Left lung (tissue), 14 donors: Measurements from ENCODE around the gene TCAF1. TPM values are rescaled to one million over a fixed set of nuclear protein-coding genes. Genes with fewer than 3 reads are reported as not detected.

ENCODE experiments used
- ATAC-seq: fragments of 200-7000 bp; cut with Tn5 transposase; one replicate; pipeline ENCODE4 v1.9.1; 2020; ENCODE audit warnings: moderate library complexity
- DNase-seq, 4 donors: peaks; one replicate each; pipeline ENCODE4 v3.0.0-alpha.2; 2013 to 2020
- H3K27ac ChIP-seq, 2 donors: fragments of 200-600 bp; sonication (generic) in 1 of 2; one replicate each; pipeline versions ENCODE4 v1.5.0 to v1.8.0; 2020 to 2021
- H3K27me3 ChIP-seq, 2 donors: fragments of 200-600 bp; sonication (generic) in 1 of 2; one replicate each; pipeline versions ENCODE4 v1.5.0 to v1.8.0; 2020 to 2021
- H3K36me3 ChIP-seq, 2 donors: fragments of 200-600 bp; sonication (generic) in 1 of 2; one replicate each; pipeline versions ENCODE4 v1.5.0 to v1.8.0; 2020 to 2021
- H3K4me1 ChIP-seq, 2 donors: fragments of 200-600 bp; one replicate each; pipeline ENCODE4 v1.8.0; 2021
- H3K4me3 ChIP-seq, 2 donors: fragments of 200-600 bp; sonication (generic) in 1 of 2; one replicate each; pipeline versions ENCODE4 v1.5.0 to v1.8.0; 2020 to 2021; ENCODE audit warnings: mild to moderate bottlenecking in 1 of 2
- H3K9me3 ChIP-seq, 2 donors: fragments of 200-600 bp; sonication (generic) in 1 of 2; one replicate each; pipeline versions ENCODE4 v1.5.0 to v1.8.0; 2020 to 2021
- CTCF ChIP-seq, 2 donors: fragments of 200-600 bp; sonication (generic) in 1 of 2; IDR thresholded peaks; one replicate each; pipeline versions ENCODE4 v1.5.0 to v1.8.0; 2021; ENCODE audit warnings: antibody characterized with exemption in 2 of 2
- intact Hi-C, 2 donors: fragments of 100-400 bp; cut with DNase I; formaldehyde crosslinking; loops; one replicate each; pipeline versions ENCODE4 v1.11.2 to v1.14.2; 2022
- long read RNA-seq, 12 donors: library from polyadenylated mRNA in 2 of 12; unstranded in 2 of 12; transcript quantifications; one replicate each; pipeline ENCODE4 v2.0.0 and lab custom pipeline, GENCODE V29; 2019 to 2026
- polyA plus RNA-seq, 6 donors: library from polyadenylated mRNA; unstranded; fragments of 120-200 nt; gene quantifications; one replicate each; pipeline ENCODE4 v1.2.1, GENCODE V29; 2013; ENCODE audit not compliant: insufficient read length in 6 of 6
- total RNA-seq, 2 donors: library from RNA; stranded (reverse); fragmentation: NEBNext Ultra II Directional; extraction: Animal tissue kit (Norgen Biotek cat#: 25700); gene quantifications; one replicate each; pipeline ENCODE4 v1.2.1, GENCODE V29; 2021
- donor health status: DM: no; HTN: yes; CAD: no.
- donor health status: DM: no; HTN: no; CAD: no.

TCAF1 gene
- 10 to 100 TPM; 39.4 to 49.3 TPM for total RNA-seq
- polyA plus RNA-seq, result 100 to 1,000 TPM in 5 of 6 donors, 10 to 100 TPM in 1; 99.0 to 135 (median 104) TPM
- long read RNA-seq, donor 1, partial matches to known transcripts, result 23 of 23 reads
- long read RNA-seq, donor 1, other reads (novel, unspliced or antisense), result 0 of 23 reads
- long read RNA-seq, donor 2, full-length matches to known transcripts, result 2 of 12 reads
- long read RNA-seq, donor 2, partial matches to known transcripts, result 10 of 12 reads
- long read RNA-seq, donor 2, other reads (novel, unspliced or antisense), result 0 of 12 reads
- long read RNA-seq, donor 3, full-length matches to known transcripts, result 6 of 6 reads
- long read RNA-seq, donor 3, partial matches to known transcripts, result 0 of 6 reads
- long read RNA-seq, donor 3, other reads (novel, unspliced or antisense), result 0 of 6 reads
- long read RNA-seq, donor 4, partial matches to known transcripts, result 0 of 2 reads
- long read RNA-seq, donor 4, other reads (novel, unspliced or antisense), result 1 of 2 reads
- long read RNA-seq, donor 5, full-length matches to known transcripts, result 2 of 8 reads
- long read RNA-seq, donor 5, partial matches to known transcripts, result 6 of 8 reads
- long read RNA-seq, donor 5, other reads (novel, unspliced or antisense), result 0 of 8 reads
- long read RNA-seq, donor 6, full-length matches to known transcripts, result 2 of 2 reads
- long read RNA-seq, donor 6, partial matches to known transcripts, result 0 of 2 reads
- long read RNA-seq, donor 6, other reads (novel, unspliced or antisense), result 0 of 2 reads
- long read RNA-seq, donor 7, full-length matches to known transcripts, result 2 of 8 reads
- long read RNA-seq, donor 7, partial matches to known transcripts, result 6 of 8 reads
- long read RNA-seq, donor 7, other reads (novel, unspliced or antisense), result 0 of 8 reads
- long read RNA-seq, donor 8, full-length matches to known transcripts, result 2 of 50 reads
- long read RNA-seq, donor 8, partial matches to known transcripts, result 48 of 50 reads
- long read RNA-seq, donor 8, other reads (novel, unspliced or antisense), result 0 of 50 reads
- long read RNA-seq, donor 9, partial matches to known transcripts, result 0 of 1 reads
- long read RNA-seq, donor 9, other reads (novel, unspliced or antisense), result 0 of 1 reads
- long read RNA-seq, donor 10, result 0 reads
- long read RNA-seq, donor 11, full-length matches to known transcripts, result 4 of 32 reads
- long read RNA-seq, donor 11, partial matches to known transcripts, result 18 of 32 reads
- long read RNA-seq, donor 11, other reads (novel, unspliced or antisense), result 10 of 32 reads
- long read RNA-seq, donor 12, partial matches to known transcripts, result 6 of 7 reads
- long read RNA-seq, donor 12, other reads (novel, unspliced or antisense), result 0 of 7 reads

- intact Hi-C loops, result no loop called here
- DNase-seq (peak; percentile 94 to 97 (median 96)), ATAC-seq (peak; percentile 99)
- Histone ChIP-seq H3K4me1 (peaks cover 8 to 30% of the 10 kb centered on the region in 2 donors), H3K9me3 (no peaks in the 10 kb centered on the region), H3K4me3 (peak within 1 kb of the TSS; percentile 77 to 84), H3K36me3 (no peaks in the 10 kb centered on the region), H3K27me3 (no peaks in the 10 kb centered on the region), H3K27ac (peak within 1 kb of the TSS; percentile 90 to 94)
- TF ChIP-seq CTCF (IDR thresholded peaks at IDR 0.05), result no peak
Measured at GRCh38 chr7:143901668-143902331, at the start of gene TCAF1. TCAF1 (minus strand) TSS chr7:143902176; CDS start chr7:143876608, 25,568 bp downstream.

GRCh38 chr7:143948733-143949132 is 46.8 kb upstream of the TCAF1 start:
- no peaks in the 10 kb centered on the region for H3K27me3 ChIP-seq
- ATAC-seq (no peak), DNase-seq (no peak)
- H3K27ac ChIP-seq, result no peak overlapping the region
- no peaks in the 10 kb centered on the region for H3K4me1 ChIP-seq
- no peaks in the 10 kb centered on the region for H3K36me3 ChIP-seq
- no peak for TF ChIP-seq CTCF (IDR thresholded peaks at IDR 0.05)
- no peaks in the 10 kb centered on the region for H3K9me3 ChIP-seq
- intact Hi-C loops, result no loop called here
- no peak overlapping the region for H3K4me3 ChIP-seq

- ATAC-seq, result no peak
- TF ChIP-seq CTCF (IDR thresholded peaks at IDR 0.05), result no peak
- H3K4me3 ChIP-seq, result no peak overlapping the region
- no peak for DNase-seq
- H3K9me3 ChIP-seq, result no peaks in the 10 kb centered on the region
- H3K36me3 ChIP-seq, result no peaks in the 10 kb centered on the region
- H3K4me1 ChIP-seq, result no peaks in the 10 kb centered on the region
- no peak overlapping the region for H3K27ac ChIP-seq
- no peaks in the 10 kb centered on the region for H3K27me3 ChIP-seq
- intact Hi-C loops, result no loop called here
Measured at GRCh38 chr7:143947111-143947510, 45.1 kb upstream of the TCAF1 start.

- H3K27ac ChIP-seq, result no peak overlapping the region
- intact Hi-C loops, result no loop called here
- no peak overlapping the region for H3K4me3 ChIP-seq
- no peaks in the 10 kb centered on the region for H3K9me3 ChIP-seq
- no peaks in the 10 kb centered on the region for H3K36me3 ChIP-seq
- H3K4me1 ChIP-seq, result no peaks in the 10 kb centered on the region
- DNase-seq (no peak), ATAC-seq (no peak)
- no peaks in the 10 kb centered on the region for H3K27me3 ChIP-seq
- TF ChIP-seq CTCF (IDR thresholded peaks at IDR 0.05), result no peak
Measured at GRCh38 chr7:143945423-143945822, 43.4 kb upstream of the TCAF1 start.
